Activated CD4-positive, CD25-positive, alpha-beta regulatory T cell treated with anti-CD3 and anti-CD28 coated beads, Interleukin-2, amount 50 U/mL, for 24 hours (primary cell): ENCODE results near the gene MB.
"Not testable (repeated sequence)": the region's sequence is repeated elsewhere in the genome, so short reads cannot be mapped to it uniquely, and the experiment has no call there.

Experiments used
- ATAC-seq, 2 donors: fragments of 150-1000 bp; cut with Tn5 transposase; one replicate each; pipeline ENCODE4 v1.10.0; 2021; ENCODE audit warnings: mild to moderate bottlenecking in 1 of 2, moderate library complexity in 1 of 2

Gene MB

DNA sequence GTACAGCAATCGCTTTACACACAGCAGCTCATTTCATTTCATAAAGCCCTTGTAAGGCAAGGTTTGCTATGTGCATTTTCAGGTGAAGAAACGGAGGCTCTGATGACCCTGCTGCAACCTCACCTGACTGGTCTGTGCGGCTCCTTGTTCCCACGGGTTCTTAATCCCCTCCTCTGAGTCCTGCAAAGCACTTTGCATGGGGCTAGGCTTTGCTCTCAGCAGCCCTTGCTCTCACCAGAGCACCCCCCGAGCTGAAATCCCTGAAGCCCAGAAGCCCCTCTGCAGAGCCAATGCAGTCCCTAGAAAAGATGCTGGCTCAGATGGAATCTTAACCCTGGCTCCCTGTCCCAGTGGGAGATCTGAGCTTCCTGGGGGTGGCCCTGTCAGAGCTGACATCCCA, 20.1 kb upstream of the MB start:
- no peak for ATAC-seq

DNA sequence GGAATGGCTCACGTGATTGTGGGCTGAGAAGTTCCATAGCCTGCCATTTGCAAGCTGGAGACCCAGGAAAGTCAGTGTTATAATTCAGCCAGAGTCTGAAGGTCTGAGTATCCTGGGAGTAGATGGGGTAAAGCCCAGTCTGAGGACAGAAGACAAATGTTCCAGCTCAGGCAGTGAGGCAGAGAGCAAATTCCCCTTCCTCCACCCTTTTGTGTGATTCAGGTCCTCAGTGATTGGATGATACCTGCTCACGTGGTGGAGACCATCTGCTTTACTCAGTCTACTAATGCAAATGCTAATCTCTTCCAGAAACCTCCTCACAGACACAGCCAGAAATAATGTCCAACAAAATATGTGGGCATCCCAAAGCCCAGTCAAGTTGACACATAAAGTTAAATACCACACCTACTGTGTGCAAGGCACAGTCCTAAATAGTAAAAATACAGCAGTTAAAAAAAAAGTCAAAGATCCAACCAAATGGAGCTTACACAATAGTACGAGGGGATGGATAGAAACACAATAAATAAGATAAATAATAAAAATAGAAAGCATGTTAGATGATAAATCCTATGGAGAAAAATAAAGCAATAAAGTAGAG, 17.9 kb upstream of the MB start:
- peak; percentile 45 to 49 for ATAC-seq

DNA sequence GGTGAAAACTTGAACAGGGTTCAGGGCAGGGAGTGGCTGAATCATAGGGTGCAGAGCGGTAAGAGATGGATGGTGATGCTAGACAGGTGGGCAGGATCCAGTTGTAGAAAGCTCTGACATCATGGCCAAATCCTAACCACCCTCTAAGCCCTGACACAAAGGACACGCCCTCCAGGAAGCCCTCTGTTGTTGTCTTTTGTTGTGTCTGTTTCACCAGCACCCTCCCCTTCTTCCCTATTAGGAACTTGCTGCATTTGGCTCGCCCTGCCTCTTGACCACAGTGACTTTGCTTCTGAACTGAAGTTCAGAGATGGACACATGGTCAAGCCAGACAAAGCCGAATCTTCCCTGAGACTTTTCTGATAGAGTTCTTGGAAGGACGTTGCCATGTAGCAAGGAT, 16.9 kb upstream of the MB start:
- no peak for ATAC-seq

DNA sequence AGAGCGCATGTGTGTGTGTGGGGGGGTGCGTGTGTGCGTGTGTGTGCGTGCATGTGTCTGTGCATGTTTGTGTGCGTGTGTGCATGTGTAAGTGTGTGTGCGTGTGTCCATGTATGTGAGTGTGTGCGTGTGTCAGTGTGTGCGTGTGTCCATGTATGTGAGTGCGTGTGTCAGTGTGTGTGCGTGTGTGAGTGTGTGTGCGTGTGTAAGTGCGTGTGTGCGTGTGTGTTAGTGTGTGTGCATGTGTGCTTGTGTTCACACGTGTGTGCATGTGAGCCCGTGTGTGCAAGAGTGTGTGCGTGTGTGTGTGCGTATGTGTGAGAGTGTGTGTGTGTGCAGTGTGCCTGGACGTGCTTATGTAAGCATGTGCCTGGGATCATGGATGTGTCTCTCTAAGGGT, 16.4 kb upstream of the MB start:
- no peak for ATAC-seq

GRCh38 chr22:35632935-35633334, 15.8 kb upstream of the MB start:
- ATAC-seq: no peak

- peak in 1 of 2 donors; percentile 44 for ATAC-seq
Observed at GRCh38 chr22:35631597-35631996, 14.5 kb upstream of the MB start.

GRCh38 chr22:35630891-35631290, 13.8 kb upstream of the MB start:
- no peak for ATAC-seq

DNA sequence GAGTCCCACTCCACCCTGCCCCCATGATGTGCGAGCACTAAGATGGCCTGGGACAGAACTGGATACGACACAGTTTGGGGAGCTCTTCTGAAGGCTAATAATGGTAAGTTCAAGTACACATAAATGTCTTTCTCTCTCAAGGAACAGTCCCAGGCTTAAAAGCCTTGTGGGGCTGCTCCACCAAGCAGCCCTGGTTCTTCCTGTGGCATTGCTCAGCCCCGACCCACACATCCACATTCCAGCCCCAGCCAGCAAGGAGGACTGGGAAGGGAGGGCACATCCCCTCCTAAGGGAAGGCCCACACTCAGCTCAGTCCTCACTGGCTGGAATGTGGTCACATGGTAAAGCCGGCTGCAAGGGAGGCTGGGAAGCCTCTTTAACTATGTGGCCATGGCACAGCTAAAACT, 13.3 kb upstream of the MB start:
- ATAC-seq: no peak

DNA sequence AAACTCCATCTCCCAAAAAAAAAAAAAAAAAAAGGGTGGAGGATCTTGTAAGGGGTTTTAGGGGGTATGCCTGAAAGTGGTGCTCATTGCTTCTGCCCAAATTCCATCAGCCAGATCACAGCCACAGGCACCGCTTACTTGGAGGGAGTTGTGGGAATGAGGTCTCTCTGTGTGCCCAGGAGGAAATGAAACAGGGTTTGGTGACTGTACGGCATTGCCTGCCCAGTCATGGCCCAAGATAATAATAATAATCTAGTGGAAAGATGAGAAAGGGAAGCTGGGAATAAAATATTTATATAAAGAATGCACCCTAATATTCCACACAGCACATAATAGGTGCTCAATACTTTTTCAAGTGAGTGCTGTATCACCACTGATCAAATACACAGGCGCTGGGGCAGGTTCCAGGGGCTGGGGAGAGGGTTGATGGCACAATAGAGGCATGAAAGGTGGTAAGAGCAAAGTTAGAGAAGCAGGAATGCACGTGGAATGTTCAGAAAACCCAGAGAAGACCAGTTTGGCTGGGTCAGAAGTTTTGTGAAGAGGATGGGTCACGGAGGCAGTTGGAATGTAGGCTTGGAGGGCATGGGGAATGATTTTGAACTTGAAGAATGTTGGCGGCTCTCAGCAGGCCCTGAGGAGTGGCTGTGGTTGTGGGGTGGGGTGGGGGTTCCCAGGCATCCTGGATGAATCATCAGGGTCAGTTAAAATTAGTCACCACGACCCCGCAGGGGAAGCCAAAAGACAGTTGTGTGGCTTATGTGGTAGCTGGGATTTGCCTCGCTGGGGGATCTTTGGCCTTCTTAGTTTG, 12.5 kb upstream of the MB start:
- peak; percentile 33 to 53 for ATAC-seq

DNA sequence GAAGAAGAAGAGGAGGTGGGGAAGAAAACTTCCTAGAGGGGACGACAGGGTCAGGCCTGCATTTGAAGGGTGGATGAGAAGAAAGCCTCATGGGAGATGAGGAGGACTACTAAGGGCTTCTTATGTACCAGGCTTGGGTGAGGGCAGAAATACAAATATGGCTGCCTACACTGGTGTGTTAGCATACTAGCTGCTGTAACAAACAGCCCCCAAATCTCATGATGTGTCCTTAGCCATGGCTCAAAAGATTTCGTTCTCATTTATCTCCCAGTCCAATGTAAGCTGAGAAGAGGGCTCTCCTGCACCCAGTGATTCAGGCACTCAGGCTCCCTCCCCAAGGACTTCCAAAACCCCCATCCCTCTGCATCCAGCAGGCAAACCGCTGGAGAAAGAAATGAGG, 11.6 kb upstream of the MB start:
- no peak for ATAC-seq

DNA sequence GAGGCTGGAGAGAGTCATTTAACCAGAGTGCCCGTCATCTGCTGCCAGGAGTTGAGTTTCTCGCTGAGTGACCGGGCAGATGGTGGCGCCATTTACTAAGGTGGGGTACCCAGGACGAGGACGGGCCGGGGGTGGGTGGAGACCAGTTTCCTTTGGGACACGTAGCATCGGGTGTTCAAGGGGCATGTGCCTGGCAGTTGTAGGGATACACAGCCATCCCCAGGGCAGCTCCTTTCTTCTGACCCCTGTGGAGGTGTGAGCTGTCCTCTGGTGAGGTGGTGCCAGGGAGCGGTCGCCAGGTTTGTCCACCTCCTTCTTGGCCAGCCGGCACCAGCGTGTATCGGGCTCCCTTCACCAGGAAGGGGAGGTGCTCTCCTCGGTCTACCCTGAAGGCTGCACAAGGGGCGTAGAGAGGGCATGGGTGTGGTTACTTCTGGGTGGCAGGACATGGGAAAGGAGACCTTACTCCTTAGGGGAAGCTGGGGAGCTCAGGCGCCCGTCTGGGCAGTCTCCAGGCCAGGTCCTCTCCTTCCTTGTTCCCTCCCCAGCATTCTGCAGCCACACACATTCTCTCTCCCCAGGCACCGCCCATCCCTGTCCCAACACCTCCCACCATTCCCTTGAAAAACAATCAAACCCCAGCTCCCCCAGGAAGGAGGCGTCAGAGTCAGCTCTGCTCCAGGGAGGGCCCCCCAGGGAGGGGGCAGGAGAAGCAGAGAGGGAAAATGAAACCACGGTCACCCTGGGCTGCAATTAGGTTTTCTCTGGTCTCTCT, 10.3 kb upstream of the MB start:
- ATAC-seq: peak; percentile 46

DNA sequence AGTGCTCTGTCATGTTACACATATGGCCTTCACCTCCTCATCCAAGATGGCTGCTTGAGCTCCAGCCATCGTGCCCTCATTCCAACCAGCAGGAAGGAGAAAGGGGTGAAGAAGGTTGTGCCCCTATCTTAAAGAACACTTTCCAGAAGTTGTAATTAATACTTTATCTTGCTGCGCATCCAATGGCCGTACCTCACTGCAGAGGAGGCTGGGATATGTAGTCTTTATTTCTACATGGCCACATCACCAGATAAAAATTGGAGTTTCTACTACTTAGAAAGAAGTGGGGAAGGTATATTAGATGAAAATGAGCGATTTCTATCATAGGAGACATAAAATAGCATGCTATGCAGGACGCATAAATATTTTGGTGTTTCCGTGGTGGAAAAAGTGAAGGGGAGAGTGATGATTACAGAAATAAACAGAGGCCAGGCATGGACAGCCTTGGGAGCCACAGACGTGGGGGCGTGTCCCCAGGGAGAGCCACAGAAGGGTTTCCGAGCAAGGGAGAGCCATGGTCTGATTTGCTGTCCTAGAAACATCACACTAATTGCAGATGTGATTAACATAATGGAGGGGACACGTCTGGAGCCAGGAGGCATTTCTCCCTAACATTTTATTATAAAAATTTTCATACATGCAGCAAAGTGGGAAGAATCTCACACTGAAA, 8.8 kb upstream of the MB start:
- no peak for ATAC-seq

GRCh38 chr22:35624547-35624946, 7.4 kb upstream of the MB start:
- no peak for ATAC-seq

DNA sequence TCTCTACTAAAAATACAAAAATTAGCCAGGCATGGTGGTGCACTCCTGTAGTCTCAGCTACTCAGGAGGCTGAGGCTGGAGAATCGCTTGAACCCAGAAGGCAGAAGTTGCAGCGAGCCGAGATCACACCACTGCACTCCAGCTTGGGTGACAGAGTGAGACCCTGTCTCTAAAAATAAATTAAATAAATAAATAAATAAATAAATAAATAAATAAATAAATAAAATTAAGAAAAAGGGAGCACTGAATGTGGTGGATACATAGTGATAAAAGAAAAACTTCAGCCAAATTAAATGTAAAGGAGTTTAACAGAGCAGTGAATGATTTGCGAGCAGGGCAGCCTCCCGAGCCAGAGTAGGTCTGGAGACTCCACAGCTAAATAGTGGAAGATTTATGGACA, 6.8 kb upstream of the MB start:
- not testable (repeated sequence) for ATAC-seq

DNA sequence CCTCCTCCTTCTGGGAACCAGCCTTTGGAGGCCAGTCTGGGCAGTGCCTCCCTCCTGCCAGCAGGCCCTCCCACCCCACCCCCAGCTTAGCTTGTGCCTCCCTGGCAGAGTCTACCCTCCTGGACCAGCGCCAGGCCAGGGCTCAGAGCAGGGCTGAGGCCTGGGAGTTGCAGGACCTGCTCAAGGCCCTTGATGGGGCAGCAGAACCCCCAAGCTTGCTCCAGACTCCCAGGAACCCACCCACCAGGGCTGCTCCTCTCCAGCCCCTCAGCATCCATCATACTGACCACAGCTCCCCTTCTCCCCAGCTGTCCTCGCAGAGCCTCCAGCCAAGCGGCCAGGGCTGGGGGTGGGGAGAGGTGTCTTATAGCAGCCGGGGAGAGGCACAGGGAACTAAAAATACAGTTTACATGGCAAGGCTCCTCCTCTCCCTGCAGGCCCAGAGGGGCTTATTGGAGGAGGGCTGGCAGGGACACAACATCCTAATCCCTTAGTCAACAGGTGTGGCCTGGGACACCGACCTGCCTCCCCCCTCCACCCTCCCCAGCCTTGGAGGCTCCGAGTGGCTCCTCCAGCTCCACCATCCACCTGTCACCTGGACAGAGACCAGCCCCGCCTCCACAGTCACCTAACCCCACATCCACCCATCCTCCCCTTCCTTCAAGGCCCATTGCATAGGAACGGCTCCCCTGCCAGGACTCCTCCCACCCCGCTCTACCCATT, 5.2 kb upstream of the MB start:
- ATAC-seq: no peak

DNA sequence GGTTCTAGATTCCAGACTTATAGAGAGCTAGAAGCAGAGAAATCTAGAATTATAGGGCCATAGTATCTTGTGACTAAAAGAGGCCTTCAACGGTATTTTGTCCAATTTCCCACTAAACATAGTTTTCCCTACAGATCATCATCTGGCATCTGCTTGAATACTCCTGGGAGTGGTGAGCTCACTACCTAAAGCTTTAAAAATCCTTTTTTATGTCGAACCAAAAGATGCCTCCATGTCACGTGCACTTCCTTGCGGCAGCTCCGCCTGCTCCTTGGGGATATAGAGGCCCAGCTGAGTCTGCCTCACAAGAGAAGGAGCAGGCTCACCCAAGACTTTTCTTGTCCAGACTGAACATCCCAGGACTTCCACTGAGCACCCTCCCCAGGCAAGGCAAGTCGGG, 4.3 kb upstream of the MB start:
- ATAC-seq: no peak

GRCh38 chr22:35620624-35621251, 3.6 kb upstream of the MB start:
- ATAC-seq: no peak

DNA sequence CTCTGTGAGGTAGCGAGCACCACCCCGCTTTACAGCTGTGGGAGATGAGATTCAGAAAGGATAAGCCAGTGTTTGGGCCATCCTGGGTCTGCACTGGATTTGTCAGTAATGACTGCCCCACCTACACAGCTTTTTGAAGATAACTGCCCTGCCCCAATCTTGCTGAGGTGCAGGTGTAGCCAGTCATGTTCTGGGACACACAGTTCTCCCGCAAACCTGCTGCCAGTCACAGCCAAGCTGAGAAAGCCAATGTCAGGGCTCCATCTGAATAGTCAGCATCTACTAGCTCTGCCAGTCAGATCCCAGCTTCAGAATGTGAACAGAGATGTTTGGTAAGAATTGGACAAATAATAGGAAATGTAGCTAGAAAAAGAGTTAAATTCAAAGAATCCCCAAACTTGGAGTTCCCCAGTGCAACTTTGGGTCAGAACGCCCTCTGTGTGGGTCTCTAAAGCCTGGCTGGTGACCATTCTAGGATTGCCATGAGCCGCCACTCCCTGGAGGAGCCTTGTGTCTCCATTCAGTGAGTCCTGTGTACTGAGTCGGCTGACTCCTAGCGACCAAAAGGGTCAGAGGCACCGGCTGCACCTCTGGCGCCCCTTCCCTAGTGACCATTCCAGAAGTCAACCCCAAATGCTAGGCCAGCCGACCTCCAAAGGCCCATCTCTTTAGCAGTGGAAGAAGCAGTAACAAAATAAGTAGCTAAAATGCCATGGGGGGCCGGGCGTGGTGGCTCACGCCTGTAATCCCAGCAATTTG, 2.4 kb upstream of the MB start:
- ATAC-seq: no peak

DNA sequence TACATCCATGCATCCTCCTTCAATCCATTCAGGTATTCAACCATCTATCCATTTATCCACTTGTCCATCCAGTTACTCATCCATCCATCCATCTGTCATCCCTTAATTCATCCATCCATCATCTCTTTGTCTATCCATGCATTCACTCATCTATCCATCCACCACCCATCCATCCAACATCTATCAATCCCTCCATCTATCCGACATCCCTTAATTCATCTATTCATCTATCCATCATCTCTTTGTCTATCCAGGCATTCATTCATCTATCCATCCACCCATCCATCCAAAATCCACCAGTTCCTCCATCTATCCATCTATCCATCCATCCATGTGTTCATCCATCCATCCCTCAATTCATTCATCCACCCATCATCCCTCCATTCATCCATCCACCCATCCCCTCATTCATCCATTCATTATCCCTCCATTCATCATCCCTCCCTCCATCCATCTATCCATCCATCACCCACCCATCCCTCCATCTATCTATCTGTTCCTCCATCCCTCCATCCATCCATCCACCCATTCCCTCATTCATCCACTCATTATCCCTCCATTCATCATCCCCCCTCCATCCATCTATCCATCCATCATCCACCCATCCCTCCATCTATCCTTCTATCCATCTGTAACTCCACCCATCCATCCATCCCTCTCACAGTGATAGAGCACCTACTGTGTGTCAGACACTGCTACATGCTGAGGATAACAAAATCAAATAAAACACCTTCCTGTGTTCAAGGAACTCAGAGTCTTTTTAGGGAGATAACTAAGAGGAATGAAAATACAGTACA, 1.5 kb upstream of the MB start:
- no peak for ATAC-seq

DNA sequence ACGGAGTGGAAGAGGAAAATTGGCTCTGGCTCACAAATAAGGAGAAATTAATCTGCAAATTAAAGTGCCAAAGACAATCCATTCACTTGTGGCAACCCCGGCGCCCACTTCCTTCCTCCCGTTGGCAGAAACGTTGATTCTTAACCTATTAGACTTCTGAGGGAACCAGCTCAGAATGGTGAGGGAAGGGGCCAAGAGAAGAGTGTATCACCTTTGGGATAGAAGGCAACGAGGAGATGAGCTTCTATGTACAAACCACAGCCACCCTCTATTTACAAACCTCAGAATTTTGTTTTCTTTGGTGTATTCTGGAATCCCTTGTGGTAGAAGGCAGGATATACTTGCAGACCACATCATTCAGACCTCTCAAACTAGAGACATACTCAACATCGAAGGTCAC, 1.1 kb downstream of the MB start:
- ATAC-seq: no peak

- ATAC-seq: no peak
Observed at GRCh38 chr22:35615156-35615555, 2.0 kb downstream of the MB start.
